ELR (cell line): ENCODE measurements around the gene HCFC2.

Source experiments
- DNase-seq: peaks from one replicate; pipeline ENCODE4 v3.0.0-alpha.2; 2015; ENCODE audit warnings: low read depth

HCFC2 gene

GRCh38 chr12:104121001-104121400, 56.7 kb downstream of the HCFC2 start:
- DNase-seq, result peak; percentile 91

- no peak for DNase-seq
Measured at GRCh38 chr12:104122298-104122697, 58.0 kb downstream of the HCFC2 start.

GRCh38 chr12:104126548-104126947, 62.2 kb downstream of the HCFC2 start:
- DNase-seq, result no peak

GRCh38 chr12:104130760-104131159, 66.4 kb downstream of the HCFC2 start:
- DNase-seq, result no peak

- DNase-seq, result no peak
Measured at GRCh38 chr12:104131609-104132008, 67.3 kb downstream of the HCFC2 start.

GRCh38 chr12:104132351-104132956, 68.1 kb downstream of the HCFC2 start:
- DNase-seq, result no peak

GRCh38 chr12:104133321-104133720, 69.0 kb downstream of the HCFC2 start:
- no peak for DNase-seq

- peak; percentile 33 for DNase-seq
Measured at GRCh38 chr12:104133866-104134265, 69.5 kb downstream of the HCFC2 start.

GRCh38 chr12:104134882-104135281, 70.6 kb downstream of the HCFC2 start:
- no peak for DNase-seq

- peak; percentile 50 for DNase-seq
Measured at GRCh38 chr12:104136577-104136976, 72.2 kb downstream of the HCFC2 start.

- DNase-seq, result peak; percentile 80
Measured at GRCh38 chr12:104137001-104137901, 72.9 kb downstream of the HCFC2 start.

- peak; percentile 99 for DNase-seq
Measured at GRCh38 chr12:104137902-104138796, 73.8 kb downstream of the HCFC2 start, which contains the start of gene NFYB. Gene NFYB (minus strand): TSS chr12:104138210. CDS start chr12:104135453, 2,757 bp downstream.

GRCh38 chr12:104138797-104139152, 74.4 kb downstream of the HCFC2 start:
- DNase-seq, result no peak

- DNase-seq, result no peak
Measured at GRCh38 chr12:104142543-104142942, 78.2 kb downstream of the HCFC2 start.

- no peak for DNase-seq
Measured at GRCh38 chr12:104143002-104143401, 78.7 kb downstream of the HCFC2 start.

- no peak for DNase-seq
Measured at GRCh38 chr12:104143918-104144317, 79.6 kb downstream of the HCFC2 start.

- DNase-seq, result no peak
Measured at GRCh38 chr12:104147346-104147745, 83.0 kb downstream of the HCFC2 start.

- no peak for DNase-seq
Measured at GRCh38 chr12:104150416-104150815, 86.1 kb downstream of the HCFC2 start.

GRCh38 chr12:104152685-104153241, 88.4 kb downstream of the HCFC2 start:
- no peak for DNase-seq

- DNase-seq, result no peak
Measured at GRCh38 chr12:104154286-104154685, 90.0 kb downstream of the HCFC2 start.

- no peak for DNase-seq
Measured at GRCh38 chr12:104154806-104155205, 90.5 kb downstream of the HCFC2 start.
